Prostate gland (tissue), 2 donors: ENCODE measurements around the gene SRR.

Experiments used
- POLR2A ChIP-seq: fragments of 450-650 bp; IDR thresholded peaks from one replicate; pipeline ENCODE4 v1.6.1; 2016; ENCODE audit warnings: antibody characterized with exemption, mild to moderate bottlenecking
- POLR2AphosphoS5 ChIP-seq: sonication (generic); formaldehyde crosslinking; IDR thresholded peaks from one replicate; pipeline ENCODE4 v1.6.1; 2017; ENCODE audit warnings: antibody characterized with exemption
- TF ChIP-seq, protein P1 (sequence below), 4 experiments: fragments of 200-600 bp in 2 of 4; fragments of 450-650 bp in 2 of 4; sonication (generic) in 2 of 4; IDR thresholded peaks; 1 replicate in 3 of 4; 2 replicates in 1 of 4; pipeline ENCODE4 v1.5.1; 2016 to 2019; ENCODE audit warnings: antibody characterized with exemption in 4 of 4, mild to moderate bottlenecking in 2 of 4, moderate library complexity in 2 of 4

DNA sequence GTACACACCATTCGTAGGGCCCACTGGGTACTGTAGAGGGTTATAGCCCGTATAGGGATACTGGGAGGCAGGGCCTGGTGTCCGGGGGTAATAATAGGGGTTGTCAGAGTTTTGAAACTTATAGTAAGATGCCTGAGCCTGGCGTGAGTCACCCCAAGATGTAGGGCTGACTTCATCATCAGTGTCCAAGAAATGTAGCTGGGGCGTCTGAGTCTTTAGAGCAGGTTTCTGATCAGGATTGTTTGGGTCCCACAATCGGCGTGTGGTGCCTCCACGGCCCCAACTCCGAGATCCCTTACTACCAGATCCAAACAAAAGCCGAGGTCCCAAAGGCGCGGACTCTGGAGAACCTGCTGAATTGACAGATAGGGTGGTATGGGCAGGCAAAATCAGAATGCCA, 4.6 kb upstream of the SRR start:
- TF ChIP-seq, protein P1, sequence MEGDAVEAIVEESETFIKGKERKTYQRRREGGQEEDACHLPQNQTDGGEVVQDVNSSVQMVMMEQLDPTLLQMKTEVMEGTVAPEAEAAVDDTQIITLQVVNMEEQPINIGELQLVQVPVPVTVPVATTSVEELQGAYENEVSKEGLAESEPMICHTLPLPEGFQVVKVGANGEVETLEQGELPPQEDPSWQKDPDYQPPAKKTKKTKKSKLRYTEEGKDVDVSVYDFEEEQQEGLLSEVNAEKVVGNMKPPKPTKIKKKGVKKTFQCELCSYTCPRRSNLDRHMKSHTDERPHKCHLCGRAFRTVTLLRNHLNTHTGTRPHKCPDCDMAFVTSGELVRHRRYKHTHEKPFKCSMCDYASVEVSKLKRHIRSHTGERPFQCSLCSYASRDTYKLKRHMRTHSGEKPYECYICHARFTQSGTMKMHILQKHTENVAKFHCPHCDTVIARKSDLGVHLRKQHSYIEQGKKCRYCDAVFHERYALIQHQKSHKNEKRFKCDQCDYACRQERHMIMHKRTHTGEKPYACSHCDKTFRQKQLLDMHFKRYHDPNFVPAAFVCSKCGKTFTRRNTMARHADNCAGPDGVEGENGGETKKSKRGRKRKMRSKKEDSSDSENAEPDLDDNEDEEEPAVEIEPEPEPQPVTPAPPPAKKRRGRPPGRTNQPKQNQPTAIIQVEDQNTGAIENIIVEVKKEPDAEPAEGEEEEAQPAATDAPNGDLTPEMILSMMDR (IDR thresholded peaks at IDR 0.05): no peak
- no peak for TF ChIP-seq POLR2A
- no peak for TF ChIP-seq POLR2AphosphoS5
